Neural cell (in vitro differentiated cells): ENCODE results near the gene CNOT4. TPM values are rescaled to one million over a fixed set of nuclear protein-coding genes. Genes with fewer than 3 reads are reported as not detected.
"Not testable (repeated sequence)": the region's sequence is repeated elsewhere in the genome, so short reads cannot be mapped to it uniquely, and the experiment has no call there.

Experiments used
- H2AFZ ChIP-seq: fragments of 200-600, 300-800 bp; sonication (generic), shearing (Covaris generic); 2 replicates; pipeline ENCODE4 v1.6.0; 2014; ENCODE audit warnings: low read depth, mild to moderate bottlenecking, antibody characterized with exemption, low read length, moderate library complexity
- H3F3A ChIP-seq: fragments of 200-600 bp; shearing (Covaris generic); 2 replicates; pipeline ENCODE4 v1.6.1; 2016; ENCODE audit warnings: mild to moderate bottlenecking, moderate library complexity, mixed read lengths, antibody characterized with exemption, low read length; ENCODE audit not compliant: insufficient read depth, poor library complexity, severe bottlenecking
- H3K27ac ChIP-seq: fragments of 200-600, 300-800 bp; sonication (generic), shearing (Covaris generic); 2 replicates; pipeline ENCODE4 v1.5.1; 2014; ENCODE audit warnings: mild to moderate bottlenecking, low read length, moderate library complexity
- H3K27me3 ChIP-seq: fragments of 300-800, 200-600 bp; sonication (generic), shearing (Covaris generic); 2 replicates; pipeline ENCODE4 v1.6.0; 2014; ENCODE audit warnings: mild to moderate bottlenecking, low read depth, low read length, moderate library complexity; ENCODE audit not compliant: insufficient read depth
- H3K36me3 ChIP-seq: fragments of 300-800, 200-600 bp; sonication (generic), shearing (Covaris generic); 2 replicates; pipeline ENCODE4 v1.5.1; 2014; ENCODE audit warnings: mild to moderate bottlenecking, antibody characterized with exemption, low read length, moderate library complexity; ENCODE audit not compliant: insufficient read depth
- H3K4me2 ChIP-seq: fragments of 300-800, 200-600 bp; sonication (generic), shearing (Covaris generic); 2 replicates; pipeline ENCODE4 v1.6.0; 2014; ENCODE audit warnings: mild to moderate bottlenecking, low read length
- H3K4me3 ChIP-seq: fragments of 300-800, 200-600 bp; sonication (generic), shearing (Covaris generic); 2 replicates; pipeline ENCODE4 v1.5.1; 2014; ENCODE audit warnings: mild to moderate bottlenecking, low read length, moderate library complexity
- H3K79me2 ChIP-seq: fragments of 200-600 bp; shearing (Covaris generic); replicated peaks from 2 replicates; pipeline ENCODE4 v1.6.0; 2014; ENCODE audit warnings: mild to moderate bottlenecking, low read length, moderate library complexity; ENCODE audit not compliant: insufficient read depth
- H3K9ac ChIP-seq: fragments of 300-800, 200-600 bp; sonication (generic), shearing (Covaris generic); 2 replicates; pipeline ENCODE4 v1.6.1; 2016; ENCODE audit warnings: mild to moderate bottlenecking, low read length, mixed read lengths
- H3K9me2 ChIP-seq: fragments of 200-600 bp; shearing (Covaris generic); 2 replicates; pipeline ENCODE4 v1.6.1; 2016; ENCODE audit warnings: mild to moderate bottlenecking, low read length, mixed read lengths; ENCODE audit not compliant: insufficient read depth
- H3K9me3 ChIP-seq: fragments of 200-600, 300-800 bp; sonication (generic), shearing (Covaris generic); 2 replicates; pipeline ENCODE4 v1.6.1; 2016; ENCODE audit warnings: mild to moderate bottlenecking, mixed run types, low read length, moderate library complexity, mixed read lengths
- H4K20me1 ChIP-seq: fragments of 200-600 bp; shearing (Covaris generic); 2 replicates; pipeline ENCODE4 v1.6.1; 2016; ENCODE audit warnings: mild to moderate bottlenecking, mixed run types; ENCODE audit not compliant: insufficient read depth
- CTCF ChIP-seq: fragments of 450-650 bp; IDR thresholded peaks from 2 replicates; pipeline ENCODE4 v1.5.1; 2014; ENCODE audit warnings: antibody characterized with exemption, mild to moderate bottlenecking, moderate library complexity; ENCODE audit not compliant: poor library complexity, severe bottlenecking
- EP300 ChIP-seq: fragments of 450-650 bp; conservative IDR thresholded peaks from 2 replicates; pipeline ENCODE4 v1.6.1; 2014; ENCODE audit warnings: antibody characterized with exemption, mild to moderate bottlenecking, moderate library complexity; ENCODE audit not compliant: poor library complexity, severe bottlenecking
- EZH2 ChIP-seq: fragments of 200-600, 300-800 bp; shearing (Covaris generic), sonication (generic); IDR thresholded peaks from 2 replicates; pipeline ENCODE4 v1.6.1; 2014; ENCODE audit warnings: antibody characterized with exemption, low read length, borderline replicate concordance, mild to moderate bottlenecking; ENCODE audit not compliant: insufficient read depth, poor library complexity, severe bottlenecking
- MXI1 ChIP-seq: fragments of 450-650 bp; conservative IDR thresholded peaks from 2 replicates; pipeline ENCODE4 v1.6.1; 2014; ENCODE audit warnings: antibody characterized with exemption, mild to moderate bottlenecking; ENCODE audit not compliant: poor library complexity, severe bottlenecking
- POLR2AphosphoS5 ChIP-seq: IDR thresholded peaks from 2 replicates; pipeline ENCODE4 v1.6.1; 2012
- RAD21 ChIP-seq: fragments of 450-650 bp; conservative IDR thresholded peaks from 2 replicates; pipeline ENCODE4 v1.6.1; 2014; ENCODE audit warnings: antibody characterized with exemption, mild to moderate bottlenecking, moderate library complexity
- SMC3 ChIP-seq: fragments of 450-650 bp; conservative IDR thresholded peaks from 2 replicates; pipeline ENCODE4 v1.6.1; 2014; ENCODE audit warnings: antibody characterized with exemption, mild to moderate bottlenecking, moderate library complexity; ENCODE audit not compliant: poor library complexity
- TAF1 ChIP-seq: IDR thresholded peaks from 2 replicates; pipeline ENCODE4 v1.6.1; 2012; ENCODE audit warnings: low read depth
- polyA plus RNA-seq: library from polyadenylated mRNA; depleted of rRNA; stranded (reverse); fragments of >200 nt; gene quantifications from 2 replicates; pipeline ENCODE4 v1.2.3, GENCODE V29; 2014
- TF ChIP-seq, protein P1 (sequence below): IDR thresholded peaks from 2 replicates; pipeline ENCODE4 v1.6.1; 2012; ENCODE audit warnings: borderline replicate concordance

Gene CNOT4
- polyA plus RNA-seq, 1 donor from 2014 or later = 6.4 TPM

DNA sequence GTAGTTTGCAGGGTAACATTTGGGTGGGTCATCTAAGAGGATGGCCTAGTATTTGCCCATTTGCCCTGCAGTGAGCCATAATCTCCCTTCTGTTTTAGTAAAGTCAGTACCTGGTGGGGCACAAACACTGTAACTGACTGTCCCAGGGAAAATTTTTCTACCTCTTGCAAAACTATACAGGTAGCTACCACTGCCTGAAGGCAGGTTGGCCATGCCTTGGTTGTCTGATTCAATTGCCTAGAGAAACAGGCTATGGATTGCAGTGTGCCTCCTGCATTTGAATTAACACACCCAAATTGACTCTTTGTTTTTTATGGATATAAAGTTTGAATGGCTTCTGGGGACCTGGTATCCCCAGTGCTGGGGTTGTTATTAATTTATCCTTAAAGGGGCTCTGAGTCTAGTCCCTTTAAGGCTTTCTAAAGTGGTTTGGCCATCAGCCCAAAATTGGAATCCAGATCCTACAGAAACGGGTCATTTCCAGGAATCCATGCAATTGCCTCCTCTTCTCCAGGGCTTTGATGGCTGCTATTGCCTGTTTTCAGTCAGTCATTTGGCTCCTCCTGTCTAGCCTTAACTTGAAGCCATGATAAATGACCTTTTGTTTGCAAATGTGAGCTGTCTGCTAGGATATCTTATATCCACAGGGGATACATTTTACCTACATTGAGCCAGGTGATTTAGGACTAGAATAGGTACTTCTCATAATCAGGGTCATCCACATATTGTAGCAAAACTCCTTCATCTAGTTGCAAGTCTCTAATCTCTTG, 187.1 kb downstream of the CNOT4 start:
- H3K9me3 ChIP-seq = no peaks in the 10 kb centered on the region
- H4K20me1 ChIP-seq = no peaks in the 10 kb centered on the region
- TF ChIP-seq EZH2 = no peak
- TF ChIP-seq POLR2AphosphoS5 = no peak
- no peak for TF ChIP-seq CTCF
- TF ChIP-seq TAF1 = no peak
- TF ChIP-seq, protein P1, sequence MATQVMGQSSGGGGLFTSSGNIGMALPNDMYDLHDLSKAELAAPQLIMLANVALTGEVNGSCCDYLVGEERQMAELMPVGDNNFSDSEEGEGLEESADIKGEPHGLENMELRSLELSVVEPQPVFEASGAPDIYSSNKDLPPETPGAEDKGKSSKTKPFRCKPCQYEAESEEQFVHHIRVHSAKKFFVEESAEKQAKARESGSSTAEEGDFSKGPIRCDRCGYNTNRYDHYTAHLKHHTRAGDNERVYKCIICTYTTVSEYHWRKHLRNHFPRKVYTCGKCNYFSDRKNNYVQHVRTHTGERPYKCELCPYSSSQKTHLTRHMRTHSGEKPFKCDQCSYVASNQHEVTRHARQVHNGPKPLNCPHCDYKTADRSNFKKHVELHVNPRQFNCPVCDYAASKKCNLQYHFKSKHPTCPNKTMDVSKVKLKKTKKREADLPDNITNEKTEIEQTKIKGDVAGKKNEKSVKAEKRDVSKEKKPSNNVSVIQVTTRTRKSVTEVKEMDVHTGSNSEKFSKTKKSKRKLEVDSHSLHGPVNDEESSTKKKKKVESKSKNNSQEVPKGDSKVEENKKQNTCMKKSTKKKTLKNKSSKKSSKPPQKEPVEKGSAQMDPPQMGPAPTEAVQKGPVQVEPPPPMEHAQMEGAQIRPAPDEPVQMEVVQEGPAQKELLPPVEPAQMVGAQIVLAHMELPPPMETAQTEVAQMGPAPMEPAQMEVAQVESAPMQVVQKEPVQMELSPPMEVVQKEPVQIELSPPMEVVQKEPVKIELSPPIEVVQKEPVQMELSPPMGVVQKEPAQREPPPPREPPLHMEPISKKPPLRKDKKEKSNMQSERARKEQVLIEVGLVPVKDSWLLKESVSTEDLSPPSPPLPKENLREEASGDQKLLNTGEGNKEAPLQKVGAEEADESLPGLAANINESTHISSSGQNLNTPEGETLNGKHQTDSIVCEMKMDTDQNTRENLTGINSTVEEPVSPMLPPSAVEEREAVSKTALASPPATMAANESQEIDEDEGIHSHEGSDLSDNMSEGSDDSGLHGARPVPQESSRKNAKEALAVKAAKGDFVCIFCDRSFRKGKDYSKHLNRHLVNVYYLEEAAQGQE = no peak
- no peak for TF ChIP-seq MXI1
- no peak for TF ChIP-seq EP300
- no peak for TF ChIP-seq RAD21
- TF ChIP-seq SMC3 = no peak
- no peaks in the 10 kb centered on the region for H3K79me2 ChIP-seq
- no peaks in the 10 kb centered on the region for H3F3A ChIP-seq
- no peak overlapping the region for H3K27ac ChIP-seq
- no peaks in the 10 kb centered on the region for H3K36me3 ChIP-seq
- no peak overlapping the region for H3K4me3 ChIP-seq
- H3K9me2 ChIP-seq = no peaks in the 10 kb centered on the region
- no peaks in the 10 kb centered on the region for H3K27me3 ChIP-seq
- H2AFZ ChIP-seq = no peak overlapping the region
- H3K4me2 ChIP-seq = no peak overlapping the region
- H3K9ac ChIP-seq = no peak overlapping the region

- TF ChIP-seq CTCF (no peak), EP300 (no peak), RAD21 (no peak), MXI1 (no peak), EZH2 (no peak), SMC3 (no peak), TAF1 (no peak), POLR2AphosphoS5 (no peak)
- TF ChIP-seq, protein P1 = no peak
- Histone ChIP-seq H3F3A (no peaks in the 10 kb centered on the region), H3K9me2 (no peaks in the 10 kb centered on the region), H3K27me3 (no peaks in the 10 kb centered on the region), H3K4me2 (no peak overlapping the region), H3K9me3 (no peaks in the 10 kb centered on the region), H3K36me3 (no peaks in the 10 kb centered on the region), H3K4me3 (no peak overlapping the region), H3K27ac (no peak overlapping the region), H3K79me2 (no peaks in the 10 kb centered on the region), H4K20me1 (no peaks in the 10 kb centered on the region), H3K9ac (no peak overlapping the region), H2AFZ (no peak overlapping the region)
These were observed 188.3 kb downstream of the CNOT4 start for GRCh38 chr7:135321556-135321955.

DNA sequence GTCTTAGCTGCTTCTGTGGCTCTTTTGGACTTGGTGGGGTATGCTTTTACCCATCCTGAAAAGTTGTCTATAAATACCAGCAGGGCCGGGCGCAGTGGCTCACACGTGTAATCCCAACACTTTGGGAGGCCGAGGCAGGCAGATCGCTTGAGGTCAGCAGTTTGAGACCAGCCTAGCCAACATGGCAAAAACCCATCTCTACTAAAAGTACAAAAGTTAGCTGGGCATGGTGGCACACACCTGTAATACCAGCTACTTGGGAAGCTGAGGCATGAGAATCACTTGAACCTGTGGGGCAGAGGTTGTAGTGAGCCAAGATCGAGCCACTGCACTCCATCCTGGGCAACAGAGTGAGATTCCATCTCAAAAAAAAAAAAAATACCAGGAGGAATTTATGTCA, 188.9 kb downstream of the CNOT4 start:
- H3K36me3 ChIP-seq, H3K79me2 ChIP-seq, H3K27ac ChIP-seq, H3K9me2 ChIP-seq, H4K20me1 ChIP-seq, H3K4me3 ChIP-seq, H3K9me3 ChIP-seq, H2AFZ ChIP-seq, H3F3A ChIP-seq, H3K4me2 ChIP-seq, H3K9ac ChIP-seq, H3K27me3 ChIP-seq: not testable (repeated sequence)
